Caki2 (cell line): ENCODE results near the gene MICALL1. TPM values are rescaled to one million over a fixed set of nuclear protein-coding genes. Genes with fewer than 3 reads are reported as not detected.

Source experiments
- DNase-seq: peaks from one replicate; pipeline ENCODE4 v3.0.0-alpha.2; 2015; ENCODE audit warnings: low read depth
- in situ Hi-C: cut with HindIII; loops from 2 replicates; pipeline ENCODE4 v1.10.0; 2016; ENCODE audit warnings: low sequenced_read_pairs, low pct_unique_long_range_greater_than_20kb, mixed read lengths
- total RNA-seq: library from RNA; depleted of rRNA; stranded (reverse); fragments of >200 nt; shearing (Covaris generic); gene quantifications from 2 replicates; pipeline ENCODE4 v1.2.3, GENCODE V29; 2014; ENCODE audit warnings: low replicate concordance; rRNA removed

Gene MICALL1
- total RNA-seq, 1 experiment from 2014 or later = 25.7 TPM

DNA sequence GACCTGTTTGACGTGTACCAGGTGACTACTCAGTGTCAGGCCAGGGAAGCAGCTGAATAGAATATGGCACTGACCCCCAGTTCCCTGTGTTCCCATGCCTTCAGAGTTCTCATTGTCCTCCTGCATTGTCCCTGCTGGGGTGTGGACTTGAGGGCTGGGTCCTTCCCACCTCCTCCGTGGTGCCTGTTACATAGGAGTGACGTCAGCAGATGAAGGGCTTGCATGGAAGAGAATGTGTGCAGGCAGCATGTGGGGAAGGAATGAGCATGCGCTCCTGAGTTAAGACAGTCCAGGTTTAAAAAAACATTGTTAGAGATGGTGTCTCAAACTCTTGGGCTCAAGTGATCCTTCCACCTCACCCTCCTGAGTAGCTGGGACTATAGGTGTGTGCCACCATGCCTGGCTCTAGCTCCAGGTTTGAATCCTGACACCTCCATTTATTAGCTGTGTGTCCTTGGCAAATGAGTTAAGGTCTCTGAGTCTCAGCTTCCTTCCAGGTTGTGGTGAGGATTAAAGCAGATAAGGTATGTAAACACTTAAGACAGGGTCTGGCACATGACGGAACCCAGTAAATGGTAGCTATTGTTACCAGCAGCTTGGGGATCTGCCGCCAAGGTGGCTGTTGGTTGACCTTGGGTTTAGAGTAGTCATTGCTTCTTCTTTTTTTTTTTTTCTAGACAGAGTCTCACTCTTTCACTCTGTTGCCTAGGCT, 85.8 kb downstream of the MICALL1 start:
- in situ Hi-C loops = no loop called here
- DNase-seq = no peak

Other genes starting within 250 kb of the MICALL1 start
- 51.9 and 75.8 TPM in 2 replicates for gene PDXP, start 247.6 kb upstream of the MICALL1 start, total RNA-seq
- gene LGALS1, start 230.7 kb upstream of the MICALL1 start, total RNA-seq = 5,023 and 5,137 TPM in 2 replicates
- 70.5 and 107 TPM in 2 replicates for gene NOL12, start 220.0 kb upstream of the MICALL1 start, total RNA-seq
- gene TRIOBP, start 209.2 kb upstream of the MICALL1 start, total RNA-seq = 233 and 274 TPM in 2 replicates
- gene GCAT, start 98.4 kb upstream of the MICALL1 start, total RNA-seq = 33.4 and 42.3 TPM in 2 replicates
- not detected in 2 replicates for gene GALR3, start 82.9 kb upstream of the MICALL1 start, total RNA-seq
- gene ANKRD54, start 62.0 kb upstream of the MICALL1 start, total RNA-seq = 54.0 and 62.0 TPM in 2 replicates
- 475 and 492 TPM in 2 replicates for gene EIF3L, start 56.9 kb upstream of the MICALL1 start, total RNA-seq
- gene C22orf23, start 47.3 kb downstream of the MICALL1 start, total RNA-seq = 0.17 and 0.90 TPM in 2 replicates
- 275 and 283 TPM in 2 replicates for gene POLR2F, start 47.4 kb downstream of the MICALL1 start, total RNA-seq
- gene SOX10, start 78.3 kb downstream of the MICALL1 start, total RNA-seq = not detected in 2 replicates
- gene PICK1, start 151.1 kb downstream of the MICALL1 start, total RNA-seq = 11.1 and 30.8 TPM in 2 replicates
- gene SLC16A8, start 177.9 kb downstream of the MICALL1 start, total RNA-seq = not detected in 2 replicates
- gene BAIAP2L2, start 204.4 kb downstream of the MICALL1 start, total RNA-seq = 4.0 and 8.1 TPM in 2 replicates